ENCODE data around the gene FHIP2A.
"Not testable (repeated sequence)": the region's sequence is repeated elsewhere in the genome, so short reads cannot be mapped to it uniquely, and the experiment has no call there.

The FHIP2A gene

DNA sequence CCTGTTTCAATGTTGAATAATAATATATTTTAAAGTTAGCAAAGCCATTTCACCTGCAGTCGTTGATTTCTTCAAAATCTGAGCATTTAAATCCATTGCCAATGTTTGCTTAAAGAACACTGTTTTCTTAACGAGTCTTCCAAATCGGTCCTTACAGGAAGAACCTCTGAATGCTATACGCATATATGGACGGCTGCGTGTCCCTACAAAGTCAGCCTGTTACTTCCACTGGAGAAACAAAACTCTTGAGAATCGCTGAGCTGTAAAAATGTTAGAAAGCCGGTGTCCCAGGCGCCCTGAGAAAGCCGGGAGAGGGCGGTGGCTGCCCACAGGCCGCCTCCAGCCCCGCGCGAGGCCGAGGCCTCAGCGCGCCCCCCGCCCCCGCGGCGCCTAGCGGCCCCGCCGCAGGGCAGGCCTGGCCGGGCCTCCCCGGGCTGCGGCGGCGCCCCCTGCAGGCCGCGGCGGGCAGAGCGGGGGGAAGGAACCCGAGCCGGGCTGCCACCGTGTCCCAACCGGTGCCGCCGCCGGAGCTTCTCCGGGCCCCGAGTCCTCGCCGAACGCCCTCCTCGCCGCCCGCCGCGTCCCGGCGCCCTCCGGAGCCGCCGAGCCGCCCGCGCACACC lies at the start of gene FHIP2A:
Gene FHIP2A, plus strand, starts transcription at position 488 of the 622 bp plus-strand sequence. CDS start 299 bp downstream, outside the sequence.
- peak; percentile 77 to 79 for DNase-seq

DNA sequence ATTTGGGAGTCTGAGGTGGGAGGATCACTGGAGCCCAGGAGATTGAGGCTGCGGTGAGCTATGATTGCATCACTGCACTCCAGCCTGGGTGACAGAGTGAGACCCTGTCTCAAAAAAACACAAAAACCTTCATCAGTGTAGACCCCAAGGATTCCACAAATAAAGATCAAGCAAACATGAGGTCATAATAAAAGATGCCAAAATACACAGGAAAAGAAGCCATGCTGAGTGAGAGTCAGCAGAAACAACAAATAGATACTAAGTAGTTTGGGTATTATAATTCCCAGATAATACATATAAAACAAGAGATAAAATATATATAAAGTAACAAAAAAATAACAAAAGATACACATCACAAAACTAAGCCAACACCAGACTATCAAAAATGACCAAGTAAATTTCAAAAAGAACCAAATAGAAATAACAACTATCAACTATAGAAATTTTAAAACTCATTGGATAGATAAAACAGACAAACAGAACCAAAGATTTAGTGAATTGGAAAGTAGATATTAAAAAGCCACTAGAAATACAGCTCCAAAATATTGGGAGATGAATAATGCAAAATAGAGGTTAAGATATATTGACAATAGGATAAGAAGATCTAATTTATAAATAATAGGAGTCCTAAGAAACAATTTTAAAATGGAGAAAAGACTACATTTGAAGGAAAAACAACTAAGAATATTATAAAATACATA lies 48.9 kb upstream of the FHIP2A start:
- DNase-seq: no peak

DNA sequence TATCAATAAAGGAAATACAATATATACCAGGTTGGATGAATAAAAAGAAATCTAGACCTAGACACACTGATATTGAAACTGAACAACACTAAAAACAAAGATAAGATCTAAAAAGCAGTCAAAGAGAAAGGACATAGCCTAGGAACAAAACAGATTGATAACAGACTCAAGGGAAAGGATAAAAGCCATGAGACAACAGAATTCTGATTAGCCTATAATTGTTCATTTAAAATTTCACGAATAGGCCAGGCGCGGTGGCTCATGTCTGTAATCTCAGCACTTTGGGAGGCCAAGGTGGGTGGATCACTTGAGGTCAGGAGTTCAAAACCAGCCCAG lies 48.4 kb upstream of the FHIP2A start:
- DNase-seq: no peak

GRCh38 chr10:114775082-114775481 lies 46.5 kb upstream of the FHIP2A start:
- not testable (repeated sequence) for DNase-seq

DNA sequence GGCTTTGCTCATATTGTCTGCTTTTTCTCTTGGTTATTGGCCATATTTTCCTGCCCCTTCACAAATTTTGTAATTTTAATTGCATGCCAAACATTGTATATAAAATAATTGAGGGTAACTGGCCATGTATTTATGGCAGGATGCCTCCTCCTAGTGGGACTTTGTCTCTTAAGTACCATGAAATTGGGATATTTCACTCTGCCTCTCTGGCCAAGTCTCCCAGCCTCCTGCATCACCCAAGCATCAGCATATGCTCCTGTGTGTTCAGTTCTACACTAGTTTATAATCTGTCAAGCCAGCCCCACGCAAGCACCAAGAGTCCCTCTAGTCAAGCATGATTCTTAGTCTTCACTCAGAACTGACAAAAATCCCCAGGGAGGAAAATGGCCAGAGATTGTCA lies 44.2 kb upstream of the FHIP2A start:
- DNase-seq: no peak

DNA sequence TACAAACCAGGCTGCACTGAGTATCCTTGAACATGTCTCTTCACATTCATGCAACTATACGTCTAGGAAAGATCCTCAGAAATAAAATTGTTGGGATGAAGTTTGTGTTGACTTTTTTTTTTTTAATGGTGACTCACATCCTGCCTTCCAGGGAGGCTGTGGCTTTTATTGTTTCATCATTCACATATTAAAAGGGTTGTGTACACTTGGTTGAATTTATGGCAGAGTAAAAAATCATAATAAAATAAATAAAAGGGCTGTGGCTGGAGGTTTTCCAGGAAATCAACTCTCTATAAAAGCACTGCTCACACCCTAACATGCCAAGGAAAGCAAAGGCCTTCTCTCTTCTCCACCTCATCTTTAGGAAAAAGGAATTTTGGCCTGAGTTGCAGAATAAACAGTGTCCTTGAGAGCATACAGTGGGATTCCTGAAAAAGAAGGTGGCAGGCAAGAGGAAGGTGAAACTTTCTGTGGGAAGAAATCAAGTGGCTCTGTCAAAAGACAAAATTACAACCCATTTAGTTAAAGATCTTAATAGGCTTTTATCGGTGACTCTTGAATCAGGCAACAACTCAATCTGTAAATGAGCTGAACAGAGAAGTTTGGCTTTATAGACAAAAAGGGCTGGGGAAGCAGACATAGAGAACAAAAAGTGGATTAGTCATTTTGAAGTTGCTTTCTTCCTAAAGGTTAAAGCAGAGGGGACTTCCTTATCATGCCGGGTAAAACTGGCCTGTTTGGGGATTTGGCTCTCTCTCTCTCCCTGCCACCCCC lies 41.6 kb upstream of the FHIP2A start:
- no peak for DNase-seq

- DNase-seq: no peak
Measured at GRCh38 chr10:114780577-114781184, 40.9 kb upstream of the FHIP2A start.

- DNase-seq: no peak
Measured at GRCh38 chr10:114782666-114783065, 38.9 kb upstream of the FHIP2A start.

DNA sequence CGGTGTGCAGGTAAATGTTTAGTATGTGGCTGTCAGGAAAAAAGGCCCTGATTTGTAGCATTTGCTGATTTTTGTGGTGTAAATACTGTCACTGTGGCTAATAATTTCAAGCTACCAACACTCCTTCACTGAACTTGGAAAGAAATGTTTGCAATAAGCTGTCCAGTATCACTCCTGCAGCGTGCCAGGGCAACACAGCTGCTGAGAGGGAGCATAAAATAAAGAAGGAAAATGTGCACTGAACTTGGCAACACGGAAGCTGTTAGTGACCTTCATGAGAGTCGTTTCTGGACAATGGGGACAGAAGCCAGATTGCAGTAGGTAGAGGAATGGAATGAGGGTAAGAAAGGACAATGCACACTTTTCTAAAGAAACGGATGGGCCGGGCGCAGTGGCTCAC lies 37.9 kb upstream of the FHIP2A start:
- DNase-seq: no peak

DNA sequence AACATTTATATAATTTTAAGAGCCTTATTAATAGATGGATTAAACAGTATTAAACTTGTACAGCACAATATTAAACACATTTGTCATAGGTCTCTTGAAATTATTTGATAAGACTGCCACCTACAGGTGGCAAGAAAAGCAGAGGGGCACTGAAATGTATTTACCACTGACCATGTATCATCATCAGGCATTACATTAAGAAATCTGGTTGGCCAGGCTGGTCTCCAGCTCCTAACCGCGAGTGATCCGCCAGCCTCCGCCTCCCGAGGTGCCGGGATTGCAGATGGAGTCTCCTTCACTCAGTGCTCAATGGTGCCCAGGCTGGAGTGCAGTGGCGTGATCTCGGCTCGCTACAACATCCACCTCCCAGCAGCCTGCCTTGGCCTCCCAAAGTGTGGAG lies 35.1 kb upstream of the FHIP2A start:
- DNase-seq: not testable (repeated sequence)

GRCh38 chr10:114787131-114787530 lies 34.4 kb upstream of the FHIP2A start:
- DNase-seq: not testable (repeated sequence)

GRCh38 chr10:114791768-114792167 lies 29.8 kb upstream of the FHIP2A start:
- DNase-seq: no peak

- no peak for DNase-seq
Measured at GRCh38 chr10:114795039-114795438, 26.5 kb upstream of the FHIP2A start.

DNA sequence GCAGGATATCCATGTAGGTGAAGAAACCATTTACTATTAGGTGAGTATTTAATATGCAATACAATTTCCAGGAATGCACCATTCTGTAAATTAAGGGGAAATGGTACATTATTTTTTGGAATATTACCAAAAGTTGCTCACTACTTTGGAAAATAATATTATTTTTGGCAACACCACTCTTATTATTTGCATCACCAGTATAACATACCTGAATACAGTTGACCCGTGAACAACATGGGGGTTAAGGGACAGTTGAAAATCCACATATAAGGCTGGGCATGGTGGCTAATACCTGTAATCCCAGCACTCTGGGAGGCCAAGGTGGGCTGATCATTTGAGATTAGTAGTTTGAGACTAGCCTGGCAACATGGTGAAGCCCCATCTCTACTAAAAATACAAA lies 21.2 kb upstream of the FHIP2A start:
- no peak for DNase-seq

- DNase-seq: peak in 1 of 2 donors; percentile 5
Measured at GRCh38 chr10:114801411-114801813, 20.2 kb upstream of the FHIP2A start.

GRCh38 chr10:114802177-114802576 lies 19.4 kb upstream of the FHIP2A start:
- DNase-seq: no peak

GRCh38 chr10:114806562-114807391 lies 14.8 kb upstream of the FHIP2A start:
- DNase-seq: no peak

GRCh38 chr10:114808982-114809381 lies 12.6 kb upstream of the FHIP2A start:
- no peak for DNase-seq

- no peak for DNase-seq
Measured at GRCh38 chr10:114810926-114811325, 10.7 kb upstream of the FHIP2A start.

- DNase-seq: no peak
Measured at GRCh38 chr10:114811862-114812261, 9.7 kb upstream of the FHIP2A start.

- no peak for DNase-seq
Measured at GRCh38 chr10:114815791-114816190, 5.8 kb upstream of the FHIP2A start.

- no peak for DNase-seq
Measured at GRCh38 chr10:114816308-114816707, 5.3 kb upstream of the FHIP2A start.

GRCh38 chr10:114819322-114819721 lies 2.3 kb upstream of the FHIP2A start:
- DNase-seq: no peak

Data from activated CD4-positive, alpha-beta T cell treated with anti-CD3 and anti-CD28 coated beads for 4 hours (primary cell).